ENCODE data around the gene CALCR.

- no peak for TF ChIP-seq POLR2AphosphoS5 (IDR thresholded peaks at IDR 0.05; ENCODE audit: low read depth, low read length)
- TF ChIP-seq POLR2A (IDR thresholded peaks at IDR 0.05; ENCODE audit: low read depth, low read length): no peak
Measured at GRCh38 chr7:93407239-93407638, 167.3 kb downstream of the CALCR start.
